ENCODE results near the gene UEVLD. TPM values are rescaled to one million over a fixed set of nuclear protein-coding genes. Genes with fewer than 3 reads are reported as not detected.

Gene UEVLD
- total and polyA plus RNA-seq, 2 donors (not counting 1 experiment from before 2014, with no cell fraction given) = 6.3 to 12.8 TPM

DNA sequence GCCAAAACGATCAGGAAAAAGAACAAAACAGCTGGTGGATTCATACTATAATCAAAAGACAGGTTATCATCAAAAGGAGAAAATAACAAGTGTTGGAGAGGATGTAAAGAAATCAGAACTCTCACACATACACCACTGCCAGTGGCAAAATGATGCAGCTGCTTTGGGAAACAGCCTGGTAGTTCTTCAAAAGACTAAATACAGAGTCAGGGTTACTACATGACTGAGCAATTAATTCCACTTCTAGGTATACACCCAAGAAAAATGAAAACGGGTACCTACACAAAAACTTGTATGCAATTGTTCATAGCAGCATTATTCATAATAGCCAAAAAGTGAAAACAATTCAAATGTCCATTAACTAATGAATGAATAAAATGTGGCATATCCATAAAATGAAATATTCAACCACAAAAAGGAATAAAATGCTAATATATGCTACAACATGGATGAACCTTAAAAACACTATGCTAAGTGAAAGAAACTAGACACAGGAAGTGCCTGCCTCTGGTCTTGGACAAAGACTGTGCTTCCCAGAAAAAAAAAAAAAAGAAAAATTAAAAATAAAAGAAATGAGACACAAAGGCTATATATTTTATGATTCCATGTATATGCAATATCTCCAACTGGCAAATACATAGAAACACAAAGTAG is 8.3 kb downstream of the UEVLD start:
- ChIA-PET POLR2A (no interaction called here), CTCF (interaction anchor here (0.7 kb wide), 1 partner anchor 150 kb away, joined by 4 read pairs; no protein-coding TSS in a partner anchor)
- H3K9me3 Mint-ChIP-seq (ENCODE audit: insufficient read depth) = no peaks in the 10 kb centered on the region
- no peaks in the 10 kb centered on the region for H3K27me3 Mint-ChIP-seq
- Histone ChIP-seq H3K9me3 (ENCODE audit: control extremely low read depth in 1 of 3, control insufficient read depth in 2 of 3, insufficient read depth in 1 of 3, low read length in 2 of 3) (no peaks in the 10 kb centered on the region), H3K79me2 (ENCODE audit: control insufficient read depth, insufficient read depth, low read length) (peaks cover 3% of the 10 kb centered on the region), H3K27me3 (replicated peaks in 1 of 4; ENCODE audit: control extremely low read depth in 1 of 4, control insufficient read depth in 3 of 4, insufficient read depth in 4 of 4, low read length in 3 of 4) (no peaks in the 10 kb centered on the region), H3K36me3 (replicated peaks in 1 of 2; ENCODE audit: control extremely low read depth in 1 of 2, control insufficient read depth in 1 of 2, extremely low read depth in 1 of 2, insufficient read depth in 2 of 2, low read length in 1 of 2) (peaks cover 0 to 16% of the 10 kb centered on the region in 2 experiments), H3K4me2 (replicated peaks; ENCODE audit: low read depth, low read length, poor library complexity, severe bottlenecking) (no peak overlapping the region), H3K27ac (ENCODE audit: low read length in 2 of 2) (no peak overlapping the region), H4K20me1 (ENCODE audit: control insufficient read depth, insufficient read depth, low read length, poor library complexity, severe bottlenecking) (no peaks in the 10 kb centered on the region), H3K9ac (ENCODE audit: low read length) (no peak overlapping the region), H2AFZ (ENCODE audit: insufficient read depth, low read depth, low read length, poor library complexity, severe bottlenecking) (no peak overlapping the region), H3K4me3 (ENCODE audit: control extremely low read depth in 1 of 5, extremely low read depth in 1 of 5, insufficient read depth in 1 of 5, low read depth in 2 of 5, low read length in 4 of 5) (no peak overlapping the region), H3K4me1 (ENCODE audit: control insufficient read depth in 2 of 2, insufficient read depth in 2 of 2, low read length in 2 of 2) (no peaks in the 10 kb centered on the region)
- ATAC-seq (ENCODE audit: low read depth) (no peak), DNase-seq (no peak)
- no CpG with 5 or more reads among the region's 2 CpGs for WGBS (ENCODE audit: insufficient coverage)
- TF ChIP-seq, protein P1, sequence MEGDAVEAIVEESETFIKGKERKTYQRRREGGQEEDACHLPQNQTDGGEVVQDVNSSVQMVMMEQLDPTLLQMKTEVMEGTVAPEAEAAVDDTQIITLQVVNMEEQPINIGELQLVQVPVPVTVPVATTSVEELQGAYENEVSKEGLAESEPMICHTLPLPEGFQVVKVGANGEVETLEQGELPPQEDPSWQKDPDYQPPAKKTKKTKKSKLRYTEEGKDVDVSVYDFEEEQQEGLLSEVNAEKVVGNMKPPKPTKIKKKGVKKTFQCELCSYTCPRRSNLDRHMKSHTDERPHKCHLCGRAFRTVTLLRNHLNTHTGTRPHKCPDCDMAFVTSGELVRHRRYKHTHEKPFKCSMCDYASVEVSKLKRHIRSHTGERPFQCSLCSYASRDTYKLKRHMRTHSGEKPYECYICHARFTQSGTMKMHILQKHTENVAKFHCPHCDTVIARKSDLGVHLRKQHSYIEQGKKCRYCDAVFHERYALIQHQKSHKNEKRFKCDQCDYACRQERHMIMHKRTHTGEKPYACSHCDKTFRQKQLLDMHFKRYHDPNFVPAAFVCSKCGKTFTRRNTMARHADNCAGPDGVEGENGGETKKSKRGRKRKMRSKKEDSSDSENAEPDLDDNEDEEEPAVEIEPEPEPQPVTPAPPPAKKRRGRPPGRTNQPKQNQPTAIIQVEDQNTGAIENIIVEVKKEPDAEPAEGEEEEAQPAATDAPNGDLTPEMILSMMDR (IDR thresholded peaks at IDR 0.05) = no peak
- TF ChIP-seq EZH2 (IDR thresholded peaks at IDR 0.05; ENCODE audit: borderline replicate concordance, insufficient read depth, low read depth, low read length, poor library complexity, severe bottlenecking) = no peak
- no peak overlapping the region for H3K27ac Mint-ChIP-seq
- H3K4me1 Mint-ChIP-seq = no peaks in the 10 kb centered on the region
- intact Hi-C loops (cut with micrococcal nuclease) = no loop called here
- no peak overlapping the region for H3K4me3 Mint-ChIP-seq

DNA sequence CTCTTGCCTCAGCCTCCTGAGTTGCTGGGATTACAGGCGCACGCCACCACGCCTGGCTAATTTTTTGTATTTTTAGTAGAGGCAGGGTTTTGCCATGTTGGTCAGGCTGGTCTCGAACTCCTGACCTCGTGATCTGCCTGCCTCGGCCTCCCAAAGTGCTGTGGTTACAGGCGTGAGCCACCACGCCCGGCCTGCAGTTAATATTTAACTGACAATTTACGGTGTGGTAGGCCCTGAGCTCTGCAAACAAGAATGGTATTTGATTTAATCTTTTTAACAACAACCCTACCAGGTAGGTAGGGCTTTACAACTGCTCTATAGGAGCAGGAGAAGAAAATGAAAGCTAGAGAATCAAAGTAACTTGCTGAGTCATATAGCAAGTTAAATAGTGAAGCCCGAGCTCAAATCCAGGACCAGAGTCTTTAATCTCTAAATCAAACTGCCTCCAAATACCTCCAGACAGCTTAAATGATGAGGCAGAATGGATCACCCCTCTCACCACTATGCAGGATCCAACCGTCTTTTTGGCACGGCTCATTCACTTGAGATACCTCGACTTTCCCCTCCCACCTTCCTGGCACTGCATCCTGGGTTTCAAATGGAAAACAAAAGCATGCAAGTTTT is 9.4 kb downstream of the UEVLD start:
- Histone ChIP-seq H3K36me3 (replicated peaks in 1 of 2; ENCODE audit: control extremely low read depth in 1 of 2, control insufficient read depth in 1 of 2, extremely low read depth in 1 of 2, insufficient read depth in 2 of 2, low read length in 1 of 2) (peaks cover 2 to 24% of the 10 kb centered on the region in 2 experiments), H3K79me2 (ENCODE audit: control insufficient read depth, insufficient read depth, low read length) (peaks cover under 1% of the 10 kb centered on the region), H3K27me3 (replicated peaks in 1 of 4; ENCODE audit: control extremely low read depth in 1 of 4, control insufficient read depth in 3 of 4, insufficient read depth in 4 of 4, low read length in 3 of 4) (no peaks in the 10 kb centered on the region), H3K9me3 (ENCODE audit: control extremely low read depth in 1 of 3, control insufficient read depth in 2 of 3, insufficient read depth in 1 of 3, low read length in 2 of 3) (no peaks in the 10 kb centered on the region), H2AFZ (ENCODE audit: insufficient read depth, low read depth, low read length, poor library complexity, severe bottlenecking) (no peak overlapping the region), H3K9ac (ENCODE audit: low read length) (no peak overlapping the region), H3K4me3 (ENCODE audit: control extremely low read depth in 1 of 5, extremely low read depth in 1 of 5, insufficient read depth in 1 of 5, low read depth in 2 of 5, low read length in 4 of 5) (no peak overlapping the region), H4K20me1 (ENCODE audit: control insufficient read depth, insufficient read depth, low read length, poor library complexity, severe bottlenecking) (no peaks in the 10 kb centered on the region), H3K4me2 (replicated peaks; ENCODE audit: low read depth, low read length, poor library complexity, severe bottlenecking) (no peak overlapping the region), H3K27ac (ENCODE audit: low read length in 2 of 2) (no peak overlapping the region), H3K4me1 (ENCODE audit: control insufficient read depth in 2 of 2, insufficient read depth in 2 of 2, low read length in 2 of 2) (no peaks in the 10 kb centered on the region)
- no peak overlapping the region for H3K27ac Mint-ChIP-seq
- ATAC-seq (ENCODE audit: low read depth) (no peak), DNase-seq (no peak)
- TF ChIP-seq EZH2 (IDR thresholded peaks at IDR 0.05; ENCODE audit: borderline replicate concordance, insufficient read depth, low read depth, low read length, poor library complexity, severe bottlenecking) = no peak
- TF ChIP-seq, protein P1 (IDR thresholded peaks at IDR 0.05) = no peak
- no peaks in the 10 kb centered on the region for H3K4me1 Mint-ChIP-seq
- intact Hi-C loops (cut with micrococcal nuclease) = no loop called here
- ChIA-PET POLR2A (no interaction called here), CTCF (no interaction called here)
- 76% methylated on average over 5 of the region's 14 CpGs for WGBS (ENCODE audit: insufficient coverage)
- no peak overlapping the region for H3K4me3 Mint-ChIP-seq
- H3K27me3 Mint-ChIP-seq = no peaks in the 10 kb centered on the region
- H3K9me3 Mint-ChIP-seq (ENCODE audit: insufficient read depth) = no peaks in the 10 kb centered on the region

All from B cell (primary cell).